H9 (cell line): Measurements from ENCODE around the gene LMF1. TPM values are rescaled to one million over a fixed set of nuclear protein-coding genes. Genes with fewer than 3 reads are reported as not detected.

Source experiments
- DNase-seq: peaks from one replicate; pipeline ENCODE4 v3.0.0-alpha.2; 2017
- H2AFZ ChIP-seq: one replicate; pipeline ENCODE4 v1.6.1; 2013; ENCODE audit warnings: mild to moderate bottlenecking, low read length, control low read depth, moderate library complexity
- H2AK5ac ChIP-seq: 2 replicates; pipeline ENCODE4 v1.6.1; 2013; ENCODE audit warnings: low read length, control low read depth, mixed read lengths; ENCODE audit not compliant: insufficient read length
- H2BK120ac ChIP-seq: one replicate; pipeline ENCODE4 v1.6.1; 2013; ENCODE audit warnings: low read depth, mild to moderate bottlenecking, low read length, control low read depth, inconsistent platforms; ENCODE audit not compliant: poor library complexity, severe bottlenecking
- H2BK12ac ChIP-seq: 2 replicates; pipeline ENCODE4 v1.6.1; 2013; ENCODE audit warnings: low read length, control low read depth, mixed read lengths, low read depth; ENCODE audit not compliant: insufficient read length
- H2BK15ac ChIP-seq: 2 replicates; pipeline ENCODE4 v1.6.1; 2013; ENCODE audit warnings: low read depth, low read length, control low read depth
- H2BK20ac ChIP-seq: one replicate; pipeline ENCODE4 v1.6.1; 2013; ENCODE audit warnings: low read depth, mild to moderate bottlenecking, low read length, control low read depth, inconsistent platforms; ENCODE audit not compliant: poor library complexity, severe bottlenecking
- H2BK5ac ChIP-seq: 2 replicates; pipeline ENCODE4 v1.6.1; 2013; ENCODE audit warnings: low read length, control low read depth, mixed read lengths; ENCODE audit not compliant: insufficient read length
- H3K14ac ChIP-seq: 2 replicates; pipeline ENCODE4 v1.6.1; 2013; ENCODE audit warnings: low read length, control low read depth; ENCODE audit not compliant: insufficient read depth
- H3K18ac ChIP-seq: 2 replicates; pipeline ENCODE4 v1.6.1; 2013; ENCODE audit warnings: low read depth, mild to moderate bottlenecking, mixed read lengths, low read length, control low read depth; ENCODE audit not compliant: insufficient read length
- H3K23ac ChIP-seq: 2 replicates; pipeline ENCODE4 v1.6.1; 2013; ENCODE audit warnings: low read length, control low read depth, mixed read lengths, low read depth; ENCODE audit not compliant: insufficient read length
- H3K23me2 ChIP-seq: 2 replicates; pipeline ENCODE4 v1.6.1; 2013; ENCODE audit warnings: low read depth, mild to moderate bottlenecking, mixed read lengths, low read length, control low read depth; ENCODE audit not compliant: insufficient read length, poor library complexity, severe bottlenecking
- H3K27ac ChIP-seq: 2 replicates; pipeline ENCODE4 v1.5.1; 2013; ENCODE audit warnings: low read length, control low read depth, mixed read lengths, low read depth; ENCODE audit not compliant: insufficient read length
- H3K27me3 ChIP-seq: 2 replicates; pipeline ENCODE4 v1.6.1; 2013; ENCODE audit warnings: low read length, control low read depth, inconsistent platforms; ENCODE audit not compliant: insufficient read depth
- H3K4ac ChIP-seq: 2 replicates; pipeline ENCODE4 v1.6.1; 2013; ENCODE audit warnings: low read depth, mild to moderate bottlenecking, control low read depth, inconsistent platforms, low read length, moderate library complexity
- H3K4me1 ChIP-seq: 2 replicates; pipeline ENCODE4 v1.6.1; 2013; ENCODE audit warnings: low read length, control low read depth, inconsistent platforms; ENCODE audit not compliant: insufficient read depth
- H3K4me2 ChIP-seq: 2 replicates; pipeline ENCODE4 v1.6.1; 2013; ENCODE audit warnings: low read length, control low read depth, mixed read lengths; ENCODE audit not compliant: insufficient read length, insufficient read depth
- H3K56ac ChIP-seq: 2 replicates; pipeline ENCODE4 v1.6.1; 2013; ENCODE audit warnings: low read depth, mild to moderate bottlenecking, mixed read lengths, low read length, control low read depth; ENCODE audit not compliant: insufficient read length
- H3K79me1 ChIP-seq: 2 replicates; pipeline ENCODE4 v1.6.1; 2013; ENCODE audit warnings: low read depth, mild to moderate bottlenecking, moderate library complexity, low read length, control low read depth, inconsistent platforms; ENCODE audit not compliant: insufficient read depth, poor library complexity, severe bottlenecking
- H3K79me2 ChIP-seq: 2 replicates; pipeline ENCODE4 v1.6.1; 2013; ENCODE audit warnings: low read length, control low read depth, inconsistent platforms; ENCODE audit not compliant: insufficient read depth
- H3K9ac ChIP-seq: 2 replicates; pipeline ENCODE4 v1.6.1; 2013; ENCODE audit warnings: low read length, control low read depth, mixed read lengths; ENCODE audit not compliant: insufficient read length; ENCODE audit errors: extremely low read depth
- H3K9me3 ChIP-seq: one replicate; pipeline ENCODE4 v1.6.1; 2013; ENCODE audit warnings: low read depth, low read length, inconsistent platforms; ENCODE audit not compliant: control insufficient read depth
- H3T11ph ChIP-seq: one replicate; pipeline ENCODE4 v1.6.1; 2013; ENCODE audit warnings: mild to moderate bottlenecking, low read length, control low read depth, inconsistent platforms
- H4K20me1 ChIP-seq: one replicate; pipeline ENCODE4 v1.6.1; 2013; ENCODE audit not compliant: control insufficient read depth, insufficient read length, insufficient read depth
- H4K5ac ChIP-seq: 2 replicates; pipeline ENCODE4 v1.6.1; 2013; ENCODE audit warnings: low read depth, mild to moderate bottlenecking, mixed read lengths, low read length, control low read depth; ENCODE audit not compliant: insufficient read length
- H4K8ac ChIP-seq: replicated peaks from 2 replicates; pipeline ENCODE4 v1.6.1; 2013; ENCODE audit warnings: low read length, control low read depth, mixed read lengths, low read depth; ENCODE audit not compliant: insufficient read length
- H4K91ac ChIP-seq: 2 replicates; pipeline ENCODE4 v1.6.1; 2013; ENCODE audit warnings: low read depth, mild to moderate bottlenecking, moderate library complexity, mixed read lengths, low read length, control low read depth; ENCODE audit not compliant: insufficient read length
- H3K27ac Mint-ChIP-seq, 3 experiments: 2 replicates in 2 of 3; 3 replicates in 1 of 3; pipeline ENCODE4 v1.8.0; 2020 to 2021; ENCODE audit warnings: mixed read lengths in 3 of 3, mild to moderate bottlenecking in 1 of 3, moderate library complexity in 1 of 3
- H3K27me3 Mint-ChIP-seq: 2 replicates; pipeline ENCODE4 v1.8.0; 2021; ENCODE audit warnings: low read depth, mild to moderate bottlenecking, moderate library complexity, mixed read lengths
- H3K36me3 Mint-ChIP-seq, 3 experiments: 2 replicates in 2 of 3; 3 replicates in 1 of 3; pipeline ENCODE4 v1.8.0; 2020 to 2021; ENCODE audit warnings: low read depth in 3 of 3, mixed read lengths in 3 of 3; ENCODE audit not compliant: insufficient read depth in 1 of 3
- H3K4me1 Mint-ChIP-seq, 2 experiments: 2 replicates each; pipeline ENCODE4 v1.8.0; 2020; ENCODE audit warnings: mixed read lengths in 2 of 2
- H3K4me3 Mint-ChIP-seq, 2 experiments: 2 replicates in 1 of 2; 3 replicates in 1 of 2; pipeline ENCODE4 v1.8.0; 2020 to 2021; ENCODE audit warnings: mild to moderate bottlenecking in 2 of 2, mixed read lengths in 2 of 2, moderate library complexity in 1 of 2
- H3K9me3 Mint-ChIP-seq, 2 experiments: 2 replicates in 1 of 2; 3 replicates in 1 of 2; pipeline ENCODE4 v1.8.0; 2020; ENCODE audit warnings: mild to moderate bottlenecking in 2 of 2, mixed read lengths in 2 of 2, moderate library complexity in 1 of 2
- WGBS: extraction: QIAGEN DNeasy Blood & Tissue Kit; methylation state at CpG from one replicate; pipeline ENCODE4 v1.1.7; 2013; ENCODE audit warnings: missing lambda C conversion rate, low lambda C conversion rate, mixed read lengths; ENCODE audit not compliant: insufficient read length; ENCODE audit errors: extremely low coverage; 5-methylcytosine and 5-hydroxymethylcytosine counted together
- total RNA-seq: library from RNA; stranded (reverse); gene quantifications from 2 replicates; pipeline ENCODE4 v1.2.1, GENCODE V29; 2021
- TF ChIP-seq, protein P1 (sequence below): fragments of 200-600 bp; sonication (generic); conservative IDR thresholded peaks from 3 replicates; pipeline ENCODE4 v1.8.0; 2021; ENCODE audit warnings: antibody characterized with exemption, mild to moderate bottlenecking

LMF1 gene
- total RNA-seq, 1 experiment from 2014 or later: 7.1 TPM

GRCh38 chr16:932831-933330, 37.9 kb downstream of the LMF1 start:
- Histone ChIP-seq H3K9ac (no peak overlapping the region), H2BK120ac (no peak overlapping the region), H2AK5ac (no peak overlapping the region), H4K8ac (no peak overlapping the region), H2AFZ (no peak overlapping the region), H3K4me2 (no peak overlapping the region), H4K20me1 (no peaks in the 10 kb centered on the region), H3K23ac (no peak overlapping the region), H3T11ph (no peak overlapping the region), H2BK15ac (no peak overlapping the region), H3K27me3 (no peaks in the 10 kb centered on the region), H3K23me2 (no peaks in the 10 kb centered on the region), H3K27ac (no peak overlapping the region), H3K9me3 (no peaks in the 10 kb centered on the region), H3K4me1 (no peaks in the 10 kb centered on the region), H3K4ac (no peak overlapping the region), H2BK5ac (no peak overlapping the region), H3K14ac (no peak overlapping the region), H3K18ac (no peak overlapping the region), H3K79me2 (no peaks in the 10 kb centered on the region), H3K79me1 (no peaks in the 10 kb centered on the region), H3K56ac (no peak overlapping the region), H4K91ac (no peak overlapping the region), H4K5ac (no peak overlapping the region), H2BK20ac (no peak overlapping the region), H2BK12ac (no peak overlapping the region)
- DNase-seq: no peak
- Mint-ChIP-seq H3K4me3 (no peak overlapping the region), H3K27ac (peak overlapping the region in 2 of 3 experiments; percentile 23 to 66; a peak in 2 of 7 replicates), H3K4me1 (peaks cover 8 to 11% of the 10 kb centered on the region in 2 experiments), H3K36me3 (no peaks in the 10 kb centered on the region), H3K9me3 (no peaks in the 10 kb centered on the region), H3K27me3 (peaks cover 12% of the 10 kb centered on the region)
- TF ChIP-seq, protein P1, sequence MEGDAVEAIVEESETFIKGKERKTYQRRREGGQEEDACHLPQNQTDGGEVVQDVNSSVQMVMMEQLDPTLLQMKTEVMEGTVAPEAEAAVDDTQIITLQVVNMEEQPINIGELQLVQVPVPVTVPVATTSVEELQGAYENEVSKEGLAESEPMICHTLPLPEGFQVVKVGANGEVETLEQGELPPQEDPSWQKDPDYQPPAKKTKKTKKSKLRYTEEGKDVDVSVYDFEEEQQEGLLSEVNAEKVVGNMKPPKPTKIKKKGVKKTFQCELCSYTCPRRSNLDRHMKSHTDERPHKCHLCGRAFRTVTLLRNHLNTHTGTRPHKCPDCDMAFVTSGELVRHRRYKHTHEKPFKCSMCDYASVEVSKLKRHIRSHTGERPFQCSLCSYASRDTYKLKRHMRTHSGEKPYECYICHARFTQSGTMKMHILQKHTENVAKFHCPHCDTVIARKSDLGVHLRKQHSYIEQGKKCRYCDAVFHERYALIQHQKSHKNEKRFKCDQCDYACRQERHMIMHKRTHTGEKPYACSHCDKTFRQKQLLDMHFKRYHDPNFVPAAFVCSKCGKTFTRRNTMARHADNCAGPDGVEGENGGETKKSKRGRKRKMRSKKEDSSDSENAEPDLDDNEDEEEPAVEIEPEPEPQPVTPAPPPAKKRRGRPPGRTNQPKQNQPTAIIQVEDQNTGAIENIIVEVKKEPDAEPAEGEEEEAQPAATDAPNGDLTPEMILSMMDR: no peak
- no CpG with 5 or more reads among the region's 21 CpGs for WGBS
